IPS-15b (cell line): Measurements from ENCODE around the gene ACVR2A.

Experiments
- H3K27me3 ChIP-seq: one replicate; pipeline ENCODE4 v1.6.1; 2013; ENCODE audit warnings: low read length; ENCODE audit not compliant: control insufficient read depth, insufficient read depth
- H3K36me3 ChIP-seq: one replicate; pipeline ENCODE4 v1.6.1; 2013; ENCODE audit warnings: low read length; ENCODE audit not compliant: control insufficient read depth, insufficient read depth
- H3K4me1 ChIP-seq: one replicate; pipeline ENCODE4 v1.6.1; 2013; ENCODE audit warnings: mild to moderate bottlenecking, low read length; ENCODE audit not compliant: control insufficient read depth, insufficient read depth
- H3K4me3 ChIP-seq: one replicate; pipeline ENCODE4 v1.5.1; 2013; ENCODE audit warnings: low read depth, low read length
- H3K9ac ChIP-seq: one replicate; pipeline ENCODE4 v1.6.1; 2013; ENCODE audit warnings: low read depth, mild to moderate bottlenecking, low read length
- H3K9me3 ChIP-seq: one replicate; pipeline ENCODE4 v1.6.1; 2013; ENCODE audit warnings: mild to moderate bottlenecking, low read length; ENCODE audit not compliant: control insufficient read depth, insufficient read depth

The ACVR2A gene

DNA sequence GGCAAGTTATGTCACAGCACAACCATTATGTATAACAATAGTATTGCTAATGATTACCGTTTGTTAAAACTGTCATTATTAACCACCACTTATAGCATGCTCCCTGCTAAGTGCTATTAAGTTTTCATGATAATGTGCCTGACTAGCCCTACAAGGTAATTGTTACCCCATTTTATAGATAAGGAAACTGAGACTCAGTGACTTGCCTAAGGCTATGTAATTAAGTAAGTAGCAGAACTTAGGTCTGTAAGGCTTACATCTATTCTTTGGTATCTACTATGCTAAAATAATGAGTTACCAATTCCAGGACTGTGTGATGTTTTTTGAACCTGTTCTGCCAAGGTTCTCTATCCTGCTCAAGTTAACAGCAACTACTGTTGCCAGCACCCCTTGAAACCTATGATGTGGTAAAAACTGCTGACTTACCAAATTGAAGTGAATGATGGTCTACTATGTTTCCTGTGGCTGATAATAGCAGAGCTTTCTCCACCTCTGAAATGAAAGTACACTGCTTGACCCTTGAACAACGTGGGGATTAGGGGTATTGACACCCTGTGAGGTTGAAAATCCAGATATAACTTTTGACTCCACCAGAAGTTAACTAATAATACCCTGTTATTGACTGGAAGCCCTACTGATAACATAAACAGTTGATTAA is 18.2 kb downstream of the ACVR2A start:
- Histone ChIP-seq H3K36me3 (no peaks in the 10 kb centered on the region), H3K4me3 (no peak overlapping the region), H3K4me1 (peaks cover 29% of the 10 kb centered on the region), H3K9ac (no peak overlapping the region), H3K9me3 (no peaks in the 10 kb centered on the region), H3K27me3 (no peaks in the 10 kb centered on the region)

DNA sequence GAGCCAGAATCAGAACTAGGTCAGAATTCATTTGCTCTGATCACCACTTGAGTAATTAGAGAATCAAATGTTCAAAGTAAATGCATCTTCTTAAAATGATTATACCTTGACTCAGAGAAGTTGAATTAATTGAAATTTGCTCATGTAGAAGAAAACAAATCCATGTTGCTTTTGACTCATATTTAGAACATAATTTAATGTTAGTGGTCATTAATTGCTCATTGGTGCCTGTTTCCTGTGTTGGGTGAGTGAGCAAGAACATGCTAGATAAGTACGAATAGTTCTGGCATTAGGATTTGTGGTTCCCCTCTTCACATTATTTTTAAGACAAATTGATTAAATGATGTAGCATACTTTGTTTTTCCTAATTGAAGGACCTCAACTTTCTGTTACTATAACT is 19.0 kb downstream of the ACVR2A start:
- Histone ChIP-seq H3K4me1 (peaks cover 29% of the 10 kb centered on the region), H3K36me3 (no peaks in the 10 kb centered on the region)

DNA sequence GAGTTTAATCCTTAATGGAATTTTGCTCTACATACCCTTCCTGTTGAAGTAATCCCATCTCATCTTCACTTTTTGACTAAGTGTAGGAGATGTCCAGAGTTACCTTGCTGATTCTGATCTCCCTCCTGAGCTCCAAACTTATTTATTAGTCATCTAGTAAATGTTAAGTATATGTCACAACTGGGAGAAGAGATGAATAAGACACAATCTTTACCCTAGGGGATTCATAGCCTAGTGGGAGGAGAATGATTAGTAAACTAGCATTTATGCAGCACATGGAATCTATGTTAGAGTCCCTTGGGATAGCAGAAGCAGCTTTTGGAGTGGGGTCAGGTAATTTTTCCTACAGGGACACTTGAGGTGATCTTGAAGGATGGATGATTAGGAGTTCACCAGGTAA is 20.7 kb downstream of the ACVR2A start:
- Histone ChIP-seq H3K4me1 (peaks cover 18% of the 10 kb centered on the region), H3K4me3 (no peak overlapping the region), H3K27me3 (no peaks in the 10 kb centered on the region), H3K9ac (no peak overlapping the region), H3K36me3 (no peaks in the 10 kb centered on the region), H3K9me3 (no peaks in the 10 kb centered on the region)

More for the DNA sequence above, 19.0 kb downstream of the ACVR2A start:
- Histone ChIP-seq H3K4me3 (no peak overlapping the region), H3K9ac (no peak overlapping the region), H3K27me3 (no peaks in the 10 kb centered on the region), H3K9me3 (no peaks in the 10 kb centered on the region)

DNA sequence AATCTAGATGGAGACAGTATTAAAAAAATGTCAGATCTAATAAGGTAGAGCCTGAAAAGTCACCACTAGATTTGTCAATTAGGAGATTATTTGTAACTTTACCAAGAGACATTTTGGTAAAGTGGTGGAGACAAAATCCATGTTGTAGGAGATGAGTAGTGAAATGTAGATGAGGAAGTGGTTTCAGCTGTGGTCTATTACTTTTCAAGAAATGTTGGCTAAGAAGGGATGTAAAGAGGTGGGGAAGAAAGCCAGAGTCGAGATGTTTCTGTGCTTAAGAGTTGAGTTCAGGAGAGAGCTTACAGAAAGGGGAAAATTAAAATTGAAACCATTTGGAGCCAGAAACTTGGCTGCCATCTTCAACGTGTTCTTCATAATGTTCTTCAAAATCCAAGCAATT is 22.2 kb downstream of the ACVR2A start:
- H3K36me3 ChIP-seq: no peaks in the 10 kb centered on the region
- H3K4me1 ChIP-seq: peaks cover 13% of the 10 kb centered on the region

DNA sequence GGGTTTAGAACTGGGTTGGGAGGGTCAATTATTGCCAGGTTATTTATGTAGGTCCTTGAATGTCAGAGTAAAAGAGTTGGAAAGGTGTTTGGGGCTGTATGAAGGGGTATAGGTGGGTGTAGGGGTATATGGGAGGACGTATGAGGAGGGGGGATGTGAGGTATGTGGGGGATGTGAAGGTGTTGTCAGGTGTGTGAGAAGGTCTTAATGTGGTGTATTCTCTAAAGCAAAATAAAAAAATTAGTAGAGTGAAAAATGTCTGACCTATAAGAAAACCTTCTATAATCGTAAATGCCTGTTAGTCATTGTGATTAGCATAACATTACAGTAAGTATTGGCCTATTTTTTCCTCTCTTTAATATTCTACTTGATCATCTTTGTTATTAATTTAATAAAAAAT is 25.1 kb downstream of the ACVR2A start:
- peaks cover 13% of the 10 kb centered on the region for H3K4me1 ChIP-seq
- no peaks in the 10 kb centered on the region for H3K36me3 ChIP-seq
- H3K9me3 ChIP-seq: no peaks in the 10 kb centered on the region
- H3K27me3 ChIP-seq: no peaks in the 10 kb centered on the region
- H3K4me3 ChIP-seq: no peak overlapping the region
- no peak overlapping the region for H3K9ac ChIP-seq

More for the DNA sequence above, 22.2 kb downstream of the ACVR2A start:
- no peaks in the 10 kb centered on the region for H3K9me3 ChIP-seq
- no peak overlapping the region for H3K9ac ChIP-seq
- no peaks in the 10 kb centered on the region for H3K27me3 ChIP-seq
- H3K4me3 ChIP-seq: no peak overlapping the region

DNA sequence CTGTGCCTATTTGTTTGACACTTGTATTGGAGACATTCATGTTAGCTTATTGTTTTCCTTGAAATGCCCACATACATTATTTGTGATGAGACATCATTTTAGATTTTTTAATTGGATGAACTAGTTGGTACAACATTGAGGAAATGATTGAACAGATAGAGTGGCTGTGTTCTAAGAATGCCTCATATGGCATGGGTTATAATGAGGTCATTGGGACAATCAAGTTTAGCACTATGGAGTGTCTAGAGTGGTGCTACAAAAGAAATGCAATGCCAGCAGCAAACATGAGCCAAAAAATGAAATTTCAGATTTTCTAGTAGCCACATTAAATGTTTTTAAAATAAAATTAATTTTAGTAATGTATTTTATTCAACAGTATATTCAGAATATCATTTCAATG is 28.1 kb downstream of the ACVR2A start:
- H3K36me3 ChIP-seq: no peaks in the 10 kb centered on the region
- H3K27me3 ChIP-seq: no peaks in the 10 kb centered on the region
- H3K9ac ChIP-seq: no peak overlapping the region
- no peak overlapping the region for H3K4me3 ChIP-seq
- peaks cover 12% of the 10 kb centered on the region for H3K4me1 ChIP-seq
- H3K9me3 ChIP-seq: no peaks in the 10 kb centered on the region

DNA sequence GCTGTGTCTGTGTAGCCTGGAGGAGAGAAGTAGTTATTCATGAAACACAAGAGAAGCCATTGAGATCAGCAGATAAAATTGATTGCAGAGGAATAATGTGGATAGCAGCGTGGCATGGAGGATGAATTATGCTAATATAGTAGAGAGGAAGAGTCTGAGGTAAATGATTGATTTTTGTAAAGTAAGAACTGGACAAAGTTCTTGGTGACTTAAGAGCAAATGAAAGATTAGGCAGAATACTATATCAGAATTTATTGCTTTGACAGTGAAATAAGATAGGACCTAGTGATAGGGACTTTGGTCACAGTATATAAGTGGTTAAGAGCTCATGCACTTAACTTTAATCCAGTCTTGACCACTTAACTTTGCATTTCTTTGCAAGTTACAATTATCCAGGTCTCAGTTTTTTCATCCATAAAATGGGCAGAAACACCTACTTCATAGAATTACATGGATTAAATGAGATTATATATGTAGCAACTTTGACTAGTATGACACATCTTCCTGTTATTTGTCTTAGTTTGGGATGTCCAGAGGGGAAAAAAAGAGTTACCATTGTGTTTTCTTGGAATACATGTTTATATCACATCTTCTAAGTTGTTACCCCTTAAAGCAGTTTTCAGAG is 29.1 kb downstream of the ACVR2A start:
- Histone ChIP-seq H3K4me1 (peaks cover 12% of the 10 kb centered on the region), H3K9me3 (no peaks in the 10 kb centered on the region), H3K36me3 (no peaks in the 10 kb centered on the region), H3K27me3 (no peaks in the 10 kb centered on the region), H3K4me3 (no peak overlapping the region), H3K9ac (no peak overlapping the region)

DNA sequence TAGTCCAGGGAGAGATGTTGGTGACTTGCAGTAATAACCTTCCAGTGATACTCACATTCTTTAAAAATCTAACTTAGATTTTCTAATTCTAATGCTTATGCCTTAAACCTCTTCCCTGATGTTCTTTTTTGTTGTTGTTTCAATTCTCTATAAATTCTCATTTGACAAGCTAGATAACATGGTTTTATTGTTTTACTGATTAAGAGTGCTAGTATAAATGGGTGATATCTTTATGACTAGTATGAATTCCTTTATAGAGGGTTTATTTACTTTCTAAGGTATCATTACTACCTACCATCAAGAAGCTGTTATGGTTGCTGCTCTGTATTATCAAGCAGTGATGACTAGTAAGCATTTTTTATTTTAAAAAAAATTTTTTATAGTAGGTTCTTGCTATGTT is 35.0 kb downstream of the ACVR2A start:
- Histone ChIP-seq H3K36me3 (no peaks in the 10 kb centered on the region), H3K27me3 (no peaks in the 10 kb centered on the region), H3K4me3 (no peak overlapping the region), H3K9ac (no peak overlapping the region), H3K4me1 (peaks cover 15% of the 10 kb centered on the region), H3K9me3 (no peaks in the 10 kb centered on the region)

DNA sequence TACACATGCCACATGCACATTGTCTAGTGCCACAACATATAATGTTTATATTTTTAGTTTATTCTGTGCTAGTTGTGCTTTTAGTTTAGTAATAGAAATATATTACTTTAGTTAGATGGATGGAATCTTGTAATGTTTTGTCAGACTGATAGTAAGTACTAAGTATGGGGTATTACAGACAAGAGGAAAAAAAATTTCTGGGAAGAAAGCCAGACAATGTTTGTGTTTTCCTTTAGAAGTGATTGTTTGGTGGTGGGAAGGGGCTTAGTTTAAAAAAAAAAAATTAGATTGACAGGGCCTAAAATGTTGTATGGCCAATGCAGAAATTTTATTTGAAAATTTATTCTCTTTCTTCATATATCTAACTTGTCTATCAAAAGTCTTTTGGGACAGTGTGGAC is 37.8 kb downstream of the ACVR2A start:
- no peaks in the 10 kb centered on the region for H3K27me3 ChIP-seq
- peaks cover 11% of the 10 kb centered on the region for H3K4me1 ChIP-seq
- H3K4me3 ChIP-seq: no peak overlapping the region
- H3K9me3 ChIP-seq: no peaks in the 10 kb centered on the region
- no peaks in the 10 kb centered on the region for H3K36me3 ChIP-seq
- no peak overlapping the region for H3K9ac ChIP-seq

DNA sequence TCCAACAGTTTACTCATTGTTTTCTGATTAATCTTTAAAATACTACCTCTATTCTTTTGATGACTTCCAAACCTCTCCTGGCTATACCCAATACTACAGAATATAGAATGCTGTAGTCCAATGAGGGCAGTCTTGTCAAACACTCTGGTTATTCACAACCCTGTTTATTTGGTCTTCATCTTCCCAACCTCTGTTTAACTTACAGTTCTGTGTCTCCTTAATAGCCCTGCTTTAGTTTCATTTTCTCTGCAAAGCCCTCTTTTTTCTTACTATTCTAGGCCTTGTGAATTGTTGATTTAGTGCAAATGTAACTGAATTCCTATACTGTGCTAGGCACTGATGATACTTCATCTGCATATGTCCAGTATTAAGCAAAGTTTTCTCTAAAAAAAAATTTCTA is 40.0 kb downstream of the ACVR2A start:
- H3K9me3 ChIP-seq: no peaks in the 10 kb centered on the region
- H3K27me3 ChIP-seq: no peaks in the 10 kb centered on the region
- no peak overlapping the region for H3K9ac ChIP-seq
- peaks cover 11% of the 10 kb centered on the region for H3K4me1 ChIP-seq
- H3K36me3 ChIP-seq: no peaks in the 10 kb centered on the region
- no peak overlapping the region for H3K4me3 ChIP-seq

DNA sequence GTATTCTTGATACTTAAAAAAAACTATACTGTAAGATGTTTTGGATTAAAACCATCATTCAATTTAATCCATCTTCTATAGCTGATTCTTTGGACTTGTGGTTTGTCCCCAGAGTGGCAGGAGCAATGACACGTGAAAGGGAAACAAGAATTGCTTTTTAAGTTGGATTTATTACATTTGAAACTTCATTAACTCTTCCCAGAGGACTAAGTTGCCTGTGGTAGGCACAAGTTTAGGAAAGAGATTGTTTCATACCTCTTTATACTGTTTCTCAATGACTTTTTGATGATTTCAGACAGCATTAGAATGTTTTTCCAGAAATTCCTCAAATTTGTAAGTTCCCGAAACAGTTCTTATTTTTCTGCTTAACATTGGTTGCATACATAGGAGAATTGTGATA is 41.3 kb downstream of the ACVR2A start:
- no peaks in the 10 kb centered on the region for H3K27me3 ChIP-seq
- no peaks in the 10 kb centered on the region for H3K9me3 ChIP-seq
- peaks cover 8% of the 10 kb centered on the region for H3K4me1 ChIP-seq
- H3K4me3 ChIP-seq: no peak overlapping the region
- no peak overlapping the region for H3K9ac ChIP-seq
- no peaks in the 10 kb centered on the region for H3K36me3 ChIP-seq

DNA sequence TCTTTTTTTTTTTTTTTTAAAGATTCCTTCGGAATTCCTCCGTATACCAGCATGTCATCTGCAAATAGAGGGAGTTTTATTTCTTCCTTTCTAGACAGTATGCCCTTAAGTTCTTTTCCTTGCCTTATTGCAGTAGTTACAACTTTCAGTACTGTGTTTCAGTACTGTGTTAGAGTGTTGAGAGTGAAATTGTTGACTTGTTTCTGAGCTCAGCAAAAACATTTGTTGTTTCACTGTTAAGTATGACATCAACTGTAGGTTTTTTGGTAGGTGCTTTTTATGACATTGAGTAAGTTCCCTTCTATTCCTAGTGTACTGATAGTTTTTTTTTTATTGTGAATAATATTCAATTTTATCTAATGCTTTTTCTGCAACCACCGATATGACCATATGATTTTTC is 43.9 kb downstream of the ACVR2A start:
- H3K27me3 ChIP-seq: no peaks in the 10 kb centered on the region
- H3K9ac ChIP-seq: no peak overlapping the region
- no peaks in the 10 kb centered on the region for H3K36me3 ChIP-seq
- H3K9me3 ChIP-seq: no peaks in the 10 kb centered on the region
- H3K4me1 ChIP-seq: peaks cover 3% of the 10 kb centered on the region
- no peak overlapping the region for H3K4me3 ChIP-seq
